GM19328 (cell line): Measurements from ENCODE around the gene DTHD1.
A peak's percentile ranks its signal among the peaks of the same experiment; 100 is the strongest.

Source experiments
- ATAC-seq: cut with Tn5 transposase; IDR thresholded peaks from one replicate; pipeline ENCODE4 v1.9.1; 2021; ENCODE audit warnings: mild to moderate bottlenecking, moderate library complexity; ENCODE audit not compliant: unreplicated experiment

Gene DTHD1

DNA sequence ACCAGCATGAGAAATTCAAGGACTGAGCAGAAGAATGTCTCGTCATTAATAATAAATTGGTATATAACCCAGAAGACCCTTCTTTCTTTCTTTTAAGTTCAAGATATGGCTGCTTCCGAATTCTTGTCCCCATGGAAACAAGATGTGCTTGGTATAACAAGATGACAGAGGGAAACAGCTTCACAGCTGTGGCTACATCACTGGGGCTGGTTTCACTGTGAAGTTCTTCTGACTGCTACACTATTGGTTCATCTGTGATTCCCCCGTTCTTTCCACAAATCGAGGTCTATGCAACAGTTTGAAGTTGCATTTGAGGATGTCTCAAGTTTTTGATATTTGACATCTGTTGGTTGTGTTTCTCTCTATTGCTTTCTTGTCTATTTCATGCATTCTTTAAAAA, 12.3 kb upstream of the DTHD1 start:
- ATAC-seq, result no peak

DNA sequence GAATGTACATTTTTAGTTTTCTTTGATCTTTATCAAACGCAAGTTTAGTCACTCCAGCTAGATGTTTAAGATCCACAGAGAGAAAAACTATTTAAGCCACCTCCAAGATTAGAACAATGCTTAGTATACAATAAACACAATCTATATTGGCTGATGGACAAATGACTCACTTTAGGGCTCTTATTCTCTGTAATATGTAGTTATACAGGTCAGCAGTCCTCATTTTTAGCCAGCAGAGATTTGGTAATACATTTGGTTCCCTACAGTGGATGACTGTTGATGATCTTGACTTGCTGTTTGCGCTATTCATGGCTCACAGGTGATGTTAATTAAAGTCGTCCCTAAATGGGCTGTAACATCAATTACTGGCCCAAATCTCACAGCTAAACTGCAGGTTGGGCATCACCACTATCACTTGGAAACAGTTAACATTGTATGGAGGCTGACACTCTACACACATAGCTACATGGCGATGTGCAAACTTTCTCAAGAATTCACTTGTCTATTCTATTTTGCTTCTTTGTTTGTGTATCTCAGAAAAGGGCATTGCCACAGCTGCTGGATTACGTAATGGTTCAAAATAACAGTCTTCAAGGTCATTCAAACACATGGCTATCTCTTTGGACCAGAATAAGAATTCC, 11.8 kb upstream of the DTHD1 start:
- ATAC-seq, result no peak

- no peak for ATAC-seq
Measured at GRCh38 chr4:36273276-36273675, 8.1 kb upstream of the DTHD1 start.

GRCh38 chr4:36274158-36274557, 7.3 kb upstream of the DTHD1 start:
- no peak for ATAC-seq

DNA sequence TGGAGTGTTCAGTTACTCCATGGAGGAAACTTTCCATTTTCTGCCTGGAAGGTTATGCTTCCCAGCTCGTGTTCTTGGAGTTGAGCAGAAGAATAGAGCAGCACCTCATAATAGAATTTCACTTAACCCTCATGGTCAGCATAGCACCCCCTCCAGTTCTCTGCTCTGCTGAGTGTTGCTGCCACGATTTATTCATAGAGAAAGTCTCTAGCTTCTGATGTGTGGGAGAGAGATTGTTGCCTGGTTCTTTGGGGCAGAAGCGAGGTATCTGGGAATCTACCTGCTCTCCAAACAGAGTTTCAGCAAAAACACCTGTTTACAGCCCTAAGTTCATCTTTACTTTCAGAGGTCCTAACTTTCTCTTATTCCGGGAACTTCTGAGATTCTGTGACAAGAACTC, 3.9 kb upstream of the DTHD1 start:
- ATAC-seq, result no peak

- no peak for ATAC-seq
Measured at GRCh38 chr4:36278789-36279188, 2.6 kb upstream of the DTHD1 start.

GRCh38 chr4:36280555-36280954, 861 bp upstream of the DTHD1 start:
- ATAC-seq, result no peak

- ATAC-seq, result no peak
Measured at GRCh38 chr4:36282503-36283030, 1.2 kb downstream of the DTHD1 start.

DNA sequence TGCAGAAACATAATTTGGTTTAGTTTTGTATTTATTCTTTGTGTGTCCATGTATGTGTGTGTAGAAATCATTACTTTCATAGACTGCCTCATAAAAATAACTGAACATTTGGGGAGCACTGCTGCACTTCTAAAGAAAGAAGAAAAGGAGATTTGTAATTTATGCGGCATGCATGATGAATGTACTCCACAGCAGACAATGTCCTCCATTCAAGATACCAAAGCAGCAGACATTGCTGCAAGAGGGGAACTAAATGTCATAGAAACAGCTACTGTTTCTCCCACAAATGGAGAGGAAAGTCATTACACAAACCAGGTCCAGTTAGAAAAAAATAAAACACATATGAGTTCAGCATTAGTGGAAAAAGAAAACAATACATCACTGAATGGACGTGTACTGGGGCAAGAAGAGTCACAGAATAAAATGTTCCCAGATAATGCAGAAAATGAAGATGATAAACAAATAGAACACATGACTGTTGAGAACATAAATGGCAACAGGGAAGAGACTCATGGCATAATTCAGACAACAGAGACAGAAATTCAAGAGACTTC, 2.6 kb downstream of the DTHD1 start:
- ATAC-seq, result no peak

DNA sequence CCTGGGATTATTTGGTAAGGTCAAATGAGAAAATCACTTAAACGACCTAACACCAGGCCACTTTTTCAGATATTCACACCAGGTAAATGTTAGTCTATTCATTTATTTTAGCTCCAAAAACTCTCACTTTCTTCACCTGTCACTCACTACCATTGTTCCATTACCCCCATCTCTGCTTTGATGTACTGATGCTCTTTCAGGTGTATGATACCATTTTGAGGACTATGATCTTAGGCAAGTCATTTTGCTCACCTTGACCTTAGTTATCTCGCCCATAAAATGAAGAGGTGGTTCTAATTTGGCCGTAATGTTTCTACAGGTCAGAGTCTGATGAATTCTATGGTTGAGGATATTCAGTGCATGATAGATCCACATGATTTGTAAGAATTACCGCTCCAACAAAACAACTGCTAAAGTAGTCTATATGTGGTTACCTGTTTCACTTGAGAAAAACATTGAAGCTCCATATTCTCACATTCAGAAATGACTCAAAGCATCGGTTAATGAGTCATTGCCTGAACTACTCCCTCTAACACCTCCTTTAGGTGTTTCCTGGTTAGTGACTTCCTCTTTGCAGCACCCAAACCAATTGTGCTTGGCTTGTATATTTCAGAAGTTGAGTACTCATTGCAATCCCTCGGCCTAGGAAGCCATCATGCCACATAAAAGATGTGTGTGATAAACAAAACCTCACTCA, 4.5 kb downstream of the DTHD1 start:
- ATAC-seq, result peak; percentile 99

DNA sequence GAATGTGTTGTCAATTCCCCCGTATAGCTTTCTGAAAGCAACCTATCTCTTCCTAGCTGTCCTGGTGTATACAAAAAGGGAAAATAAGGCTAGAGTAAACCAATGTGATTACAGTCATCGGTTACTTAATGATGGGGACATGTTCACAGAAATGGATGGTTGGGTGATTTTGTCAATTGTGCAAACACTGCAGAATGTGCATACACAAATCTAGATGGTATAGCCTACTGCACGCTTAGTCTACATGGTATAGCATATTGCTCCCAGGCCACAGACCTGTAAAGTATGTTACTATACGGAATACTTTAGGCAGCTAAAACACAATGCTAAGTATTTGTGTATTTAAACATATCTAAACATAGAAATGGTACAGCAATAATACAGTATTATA, 5.1 kb downstream of the DTHD1 start:
- no peak for ATAC-seq

DNA sequence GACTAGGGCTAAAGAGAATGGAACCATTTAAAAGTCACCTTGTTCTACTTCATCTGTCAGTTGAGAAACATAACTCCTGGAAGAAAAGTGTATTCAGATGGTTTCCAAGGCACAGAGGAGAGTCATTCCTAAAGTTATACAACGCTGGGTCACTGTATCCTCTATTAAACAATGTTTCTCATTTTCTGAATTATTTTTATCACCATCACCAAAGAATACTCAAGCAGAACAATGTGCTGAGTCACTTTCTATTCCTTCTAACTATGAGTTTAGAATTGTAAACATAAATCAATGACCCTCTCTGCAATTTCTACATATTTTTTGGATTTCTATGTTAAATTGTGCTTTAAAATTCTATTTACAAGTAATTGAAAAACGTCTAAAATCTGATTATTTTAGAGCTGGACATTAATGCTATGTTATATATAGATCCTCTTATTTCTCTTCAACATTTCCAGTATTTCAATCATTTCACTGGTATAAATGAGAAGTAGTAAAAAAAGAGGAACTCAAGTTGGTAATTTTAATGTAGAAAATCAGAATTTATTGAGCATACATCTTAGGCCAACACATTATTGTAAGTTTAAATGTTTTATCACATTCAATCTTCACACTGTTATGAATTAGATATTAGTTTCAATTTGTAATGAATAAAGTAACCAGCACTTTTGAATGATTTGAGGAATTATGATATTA, 7.5 kb downstream of the DTHD1 start:
- no peak for ATAC-seq

DNA sequence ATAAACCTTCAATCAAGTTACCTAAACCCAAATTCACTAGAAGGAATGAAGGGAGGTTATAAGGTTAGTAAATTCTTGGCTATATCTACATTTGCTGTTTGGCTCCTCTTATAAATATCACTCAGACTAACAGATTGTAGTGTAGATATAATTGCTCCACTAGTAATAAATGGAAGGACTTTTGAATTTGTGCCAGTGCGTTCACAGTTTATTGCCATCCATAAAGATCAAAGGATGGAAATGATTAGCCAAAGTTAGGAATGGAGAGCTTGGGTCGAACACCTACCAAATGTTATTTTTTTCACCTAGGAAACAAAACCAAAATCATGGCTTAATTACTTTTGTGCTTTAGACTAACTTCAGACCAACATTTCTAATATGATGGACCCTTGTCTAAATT, 9.2 kb downstream of the DTHD1 start:
- no peak for ATAC-seq

- ATAC-seq, result no peak
Measured at GRCh38 chr4:36292556-36293188, 11.3 kb downstream of the DTHD1 start.

- no peak for ATAC-seq
Measured at GRCh38 chr4:36301127-36301526, 19.7 kb downstream of the DTHD1 start.

- no peak for ATAC-seq
Measured at GRCh38 chr4:36303426-36304137, 22.2 kb downstream of the DTHD1 start.

- no peak for ATAC-seq
Measured at GRCh38 chr4:36304138-36304681, 22.8 kb downstream of the DTHD1 start.

- no peak for ATAC-seq
Measured at GRCh38 chr4:36308150-36308549, 26.7 kb downstream of the DTHD1 start.

DNA sequence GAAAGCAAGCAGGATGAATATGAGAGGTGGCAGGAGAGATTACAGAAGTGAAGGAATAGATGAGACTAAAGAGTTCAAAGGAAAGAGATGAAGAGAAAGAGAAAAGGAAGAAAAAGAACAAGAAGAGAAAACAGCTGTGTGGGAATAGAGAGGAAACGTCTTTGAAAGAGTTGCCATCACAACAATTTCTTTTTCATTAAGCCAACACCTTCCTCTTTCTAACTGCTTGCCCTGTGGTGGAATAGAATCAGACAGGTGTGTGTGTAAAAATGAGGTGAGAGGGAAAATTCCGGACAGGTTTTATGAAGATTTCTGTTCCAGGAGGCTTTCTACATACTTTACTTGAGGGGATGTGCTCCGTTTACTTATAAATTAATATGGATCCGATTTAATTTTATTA, 28.8 kb downstream of the DTHD1 start:
- no peak for ATAC-seq

GRCh38 chr4:36310793-36311192, 29.4 kb downstream of the DTHD1 start:
- no peak for ATAC-seq
